ENCODE results near the gene CECR2. TPM values are rescaled to one million over a fixed set of nuclear protein-coding genes. Genes with fewer than 3 reads are reported as not detected.

CECR2 gene
- total RNA-seq, 1 donor from 2014 or later: 67.8 TPM

DNA sequence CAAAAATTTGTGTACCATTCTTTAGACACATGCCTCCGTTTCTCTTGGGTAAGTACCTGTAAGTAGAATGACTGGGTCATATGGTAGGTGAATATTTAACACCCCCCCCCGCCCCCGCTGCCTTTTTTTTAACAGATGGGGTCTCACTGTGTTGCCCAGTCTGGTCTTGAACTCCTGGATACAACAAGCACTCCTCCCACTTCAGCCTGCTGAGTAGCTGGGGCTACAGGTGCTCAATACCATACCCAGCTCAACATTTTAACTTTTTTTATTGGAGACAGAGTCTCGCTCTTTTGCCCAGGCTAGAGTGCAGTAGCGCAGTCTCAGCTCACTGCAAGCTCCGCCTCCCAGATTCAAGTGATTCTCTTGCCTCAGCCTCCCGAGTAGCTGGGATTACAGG, 32.5 kb downstream of the CECR2 start:
- TF ChIP-seq EZH2phosphoT487 (IDR thresholded peaks at IDR 0.05) (no peak), EZH2 (IDR thresholded peaks at IDR 0.05) (no peak)
- TF ChIP-seq, protein P1, sequence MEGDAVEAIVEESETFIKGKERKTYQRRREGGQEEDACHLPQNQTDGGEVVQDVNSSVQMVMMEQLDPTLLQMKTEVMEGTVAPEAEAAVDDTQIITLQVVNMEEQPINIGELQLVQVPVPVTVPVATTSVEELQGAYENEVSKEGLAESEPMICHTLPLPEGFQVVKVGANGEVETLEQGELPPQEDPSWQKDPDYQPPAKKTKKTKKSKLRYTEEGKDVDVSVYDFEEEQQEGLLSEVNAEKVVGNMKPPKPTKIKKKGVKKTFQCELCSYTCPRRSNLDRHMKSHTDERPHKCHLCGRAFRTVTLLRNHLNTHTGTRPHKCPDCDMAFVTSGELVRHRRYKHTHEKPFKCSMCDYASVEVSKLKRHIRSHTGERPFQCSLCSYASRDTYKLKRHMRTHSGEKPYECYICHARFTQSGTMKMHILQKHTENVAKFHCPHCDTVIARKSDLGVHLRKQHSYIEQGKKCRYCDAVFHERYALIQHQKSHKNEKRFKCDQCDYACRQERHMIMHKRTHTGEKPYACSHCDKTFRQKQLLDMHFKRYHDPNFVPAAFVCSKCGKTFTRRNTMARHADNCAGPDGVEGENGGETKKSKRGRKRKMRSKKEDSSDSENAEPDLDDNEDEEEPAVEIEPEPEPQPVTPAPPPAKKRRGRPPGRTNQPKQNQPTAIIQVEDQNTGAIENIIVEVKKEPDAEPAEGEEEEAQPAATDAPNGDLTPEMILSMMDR (IDR thresholded peaks at IDR 0.05): no peak
- Histone ChIP-seq H3K9ac (no peak overlapping the region), H4K20me1 (ENCODE audit: low read depth) (peaks cover 95% of the 10 kb centered on the region), H2AFZ (replicated peaks) (no peak overlapping the region), H3K27me3 (no peaks in the 10 kb centered on the region), H3F3A (ENCODE audit: low read depth) (peaks cover 17% of the 10 kb centered on the region), H3K4me1 (no peaks in the 10 kb centered on the region), H3K79me2 (ENCODE audit: low read depth) (peaks cover 100% of the 10 kb centered on the region), H3K4me2 (no peak overlapping the region), H3K9me3 (ENCODE audit: low read depth) (no peaks in the 10 kb centered on the region), H3K4me3 (no peak overlapping the region), H3K36me3 (no peaks in the 10 kb centered on the region), H3K27ac (no peak overlapping the region)
- Mint-ChIP-seq H3K27ac (no peak overlapping the region), H3K27me3 (ENCODE audit: insufficient read depth, low read depth) (peaks cover 5% of the 10 kb centered on the region), H3K4me3 (no peak overlapping the region), H3K36me3 (peaks cover 17% of the 10 kb centered on the region), H3K4me1 (peaks cover 9% of the 10 kb centered on the region), H3K9me3 (peaks cover 9% of the 10 kb centered on the region)
- no peak for DNase-seq (ENCODE audit: low spot score)

DNA sequence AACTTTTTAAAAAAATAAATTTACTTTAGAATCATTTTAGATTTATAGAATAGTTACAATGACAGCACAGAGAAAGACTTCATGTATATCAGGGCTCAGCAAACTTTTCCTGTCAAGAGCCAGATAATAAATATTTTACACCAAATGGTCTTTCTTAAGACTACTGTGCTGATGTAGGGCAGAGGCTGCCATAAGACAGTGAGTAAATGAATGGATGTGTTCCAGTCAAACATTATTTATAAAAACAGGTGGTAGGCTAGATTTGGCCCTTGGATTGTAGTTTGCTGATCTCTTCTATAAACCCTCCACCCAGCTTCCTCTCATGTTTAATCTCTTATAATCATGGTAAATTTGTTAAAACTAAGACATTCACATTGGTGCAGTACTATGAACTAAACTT, 33.0 kb downstream of the CECR2 start:
- Histone ChIP-seq H3K4me2 (no peak overlapping the region), H3K27me3 (no peaks in the 10 kb centered on the region), H3K9me3 (ENCODE audit: low read depth) (no peaks in the 10 kb centered on the region), H3K27ac (peak overlapping the region; percentile 37), H3K9ac (no peak overlapping the region), H3K36me3 (no peaks in the 10 kb centered on the region), H3K4me1 (no peaks in the 10 kb centered on the region), H3F3A (ENCODE audit: low read depth) (peaks cover 17% of the 10 kb centered on the region), H3K4me3 (no peak overlapping the region), H4K20me1 (ENCODE audit: low read depth) (peaks cover 95% of the 10 kb centered on the region), H3K79me2 (ENCODE audit: low read depth) (peaks cover 100% of the 10 kb centered on the region), H2AFZ (replicated peaks) (no peak overlapping the region)
- peaks cover 8% of the 10 kb centered on the region for H3K9me3 Mint-ChIP-seq
- no peak for TF ChIP-seq EZH2phosphoT487 (IDR thresholded peaks at IDR 0.05)
- TF ChIP-seq, protein P1 (IDR thresholded peaks at IDR 0.05): no peak
- no peak for TF ChIP-seq EZH2 (IDR thresholded peaks at IDR 0.05)
- DNase-seq (ENCODE audit: low spot score): no peak
- peaks cover 16% of the 10 kb centered on the region for H3K36me3 Mint-ChIP-seq
- peaks cover 5% of the 10 kb centered on the region for H3K27me3 Mint-ChIP-seq (ENCODE audit: insufficient read depth, low read depth)
- peaks cover 9% of the 10 kb centered on the region for H3K4me1 Mint-ChIP-seq
- H3K4me3 Mint-ChIP-seq: no peak overlapping the region
- no peak overlapping the region for H3K27ac Mint-ChIP-seq

DNA sequence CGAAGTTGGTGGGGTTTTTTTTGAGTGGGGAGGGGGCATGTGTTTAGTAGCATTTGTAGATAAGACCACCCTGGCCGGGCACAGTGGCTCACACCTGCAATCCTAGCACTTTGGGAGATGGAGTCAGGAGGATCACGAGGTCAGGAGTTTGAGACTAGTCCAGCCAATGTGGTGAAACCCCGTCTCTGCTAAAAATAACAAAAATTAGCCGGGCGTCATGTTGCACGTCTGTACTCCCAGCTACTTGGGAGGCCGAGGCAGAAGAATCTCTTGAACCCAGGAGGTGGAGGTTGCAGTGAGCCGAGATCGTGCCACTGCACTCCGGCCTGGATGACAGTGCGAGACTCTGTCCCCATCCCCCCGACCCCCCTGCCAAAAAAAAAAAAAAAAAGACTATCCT, 34.6 kb downstream of the CECR2 start:
- no peak for DNase-seq (ENCODE audit: low spot score)
- Mint-ChIP-seq H3K4me3 (no peak overlapping the region), H3K27ac (no peak overlapping the region), H3K27me3 (ENCODE audit: insufficient read depth, low read depth) (peaks cover 7% of the 10 kb centered on the region), H3K9me3 (peaks cover 8% of the 10 kb centered on the region), H3K36me3 (peaks cover 22% of the 10 kb centered on the region), H3K4me1 (peaks cover 6% of the 10 kb centered on the region)
- H3K4me2 ChIP-seq: no peak overlapping the region
- no peaks in the 10 kb centered on the region for H3K27me3 ChIP-seq
- H3K4me1 ChIP-seq: no peaks in the 10 kb centered on the region
- no peak overlapping the region for H2AFZ ChIP-seq (replicated peaks)
- no peak overlapping the region for H3K27ac ChIP-seq
- H3K9me3 ChIP-seq (ENCODE audit: low read depth): no peaks in the 10 kb centered on the region
- H3K4me3 ChIP-seq: no peak overlapping the region
- peaks cover 20% of the 10 kb centered on the region for H3F3A ChIP-seq (ENCODE audit: low read depth)
- TF ChIP-seq EZH2 (IDR thresholded peaks at IDR 0.05) (no peak), EZH2phosphoT487 (IDR thresholded peaks at IDR 0.05) (no peak)
- TF ChIP-seq, protein P1 (IDR thresholded peaks at IDR 0.05): no peak
- H3K36me3 ChIP-seq: no peaks in the 10 kb centered on the region
- no peak overlapping the region for H3K9ac ChIP-seq
- H3K79me2 ChIP-seq (ENCODE audit: low read depth): peaks cover 100% of the 10 kb centered on the region
- peaks cover 95% of the 10 kb centered on the region for H4K20me1 ChIP-seq (ENCODE audit: low read depth)

Data from neural progenitor cell (in vitro differentiated cells).